Stimulated activated CD8-positive, alpha-beta memory T cell treated with anti-CD3 and anti-CD28 coated beads, Interleukin-7, amount 100 ng/mL, for 4 hours (primary cell): ENCODE data around the gene CPNE5.

Experiments used
- DNase-seq, 2 donors: peaks; one replicate each; pipeline ENCODE4 v3.0.0-alpha.2; 2020; ENCODE audit warnings: low read depth in 2 of 2

The CPNE5 gene

DNA sequence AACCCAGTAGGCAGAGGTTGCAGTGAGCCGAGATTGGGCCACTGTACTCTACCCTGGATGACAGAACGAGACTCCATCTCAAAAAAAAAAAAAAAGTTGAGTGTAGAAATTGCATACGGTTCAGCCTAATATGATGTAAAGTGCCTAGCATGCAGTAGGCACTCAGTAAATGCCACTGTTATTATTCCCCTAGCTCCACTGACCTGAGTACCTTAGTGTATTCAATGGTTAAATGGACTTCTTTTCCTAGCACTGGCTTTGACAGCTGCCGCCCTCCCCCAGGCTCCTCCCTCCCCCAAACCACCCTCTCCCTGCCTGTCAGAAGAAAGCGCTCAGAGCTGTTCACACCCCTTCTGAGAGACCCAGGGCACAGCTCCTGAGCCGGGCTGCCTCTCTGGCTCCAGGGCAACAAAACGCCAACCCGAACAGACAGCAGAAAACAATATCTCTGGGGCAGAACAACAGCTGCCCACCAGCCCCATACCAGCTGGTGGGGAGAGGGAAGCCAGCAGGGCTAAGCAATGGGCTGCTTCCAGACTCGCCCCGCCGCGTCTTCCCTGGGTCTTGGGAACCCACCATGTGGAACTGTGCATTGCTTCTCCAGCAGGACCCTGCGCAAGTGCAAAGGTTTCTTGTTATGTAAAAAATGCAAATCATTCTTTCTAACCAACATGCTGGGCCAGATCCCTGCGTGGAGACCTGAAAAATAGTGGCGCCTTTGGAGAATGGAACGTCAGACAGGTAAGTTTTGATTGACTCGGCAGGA is 4.5 kb downstream of the CPNE5 start:
- DNase-seq: no peak

DNA sequence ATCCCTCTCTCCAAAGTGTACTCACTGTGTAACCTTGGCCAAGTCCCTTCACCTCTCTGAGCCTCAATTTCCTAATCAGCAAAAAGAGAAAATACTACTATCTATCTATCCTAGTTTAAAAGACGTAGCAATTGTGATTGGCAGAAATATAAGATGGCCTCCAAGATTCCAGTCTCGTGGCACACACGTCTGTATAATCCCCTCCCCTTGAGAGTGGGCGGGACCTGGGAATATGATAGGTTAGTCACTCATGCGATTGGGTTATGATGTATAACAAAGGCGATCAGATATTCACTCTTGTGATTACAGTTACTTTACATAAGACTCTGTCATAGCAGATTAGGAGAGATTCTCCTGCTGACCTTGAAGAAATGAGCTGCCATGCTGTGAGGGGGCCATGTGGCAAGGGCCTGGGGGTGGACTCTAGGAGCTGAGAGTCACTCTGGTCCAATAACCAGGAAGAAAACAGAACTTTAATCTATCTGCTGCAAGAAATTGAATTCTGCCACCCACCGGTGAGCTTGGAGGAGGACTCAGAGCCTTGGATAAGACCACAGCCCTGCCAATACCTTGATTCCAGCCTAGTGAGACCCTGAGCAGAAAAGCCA is 6.0 kb downstream of the CPNE5 start:
- DNase-seq: no peak

- no peak for DNase-seq
Observed at GRCh38 chr6:36832313-36832712, 6.9 kb downstream of the CPNE5 start.

GRCh38 chr6:36830577-36830976 is 8.7 kb downstream of the CPNE5 start:
- DNase-seq: no peak

DNA sequence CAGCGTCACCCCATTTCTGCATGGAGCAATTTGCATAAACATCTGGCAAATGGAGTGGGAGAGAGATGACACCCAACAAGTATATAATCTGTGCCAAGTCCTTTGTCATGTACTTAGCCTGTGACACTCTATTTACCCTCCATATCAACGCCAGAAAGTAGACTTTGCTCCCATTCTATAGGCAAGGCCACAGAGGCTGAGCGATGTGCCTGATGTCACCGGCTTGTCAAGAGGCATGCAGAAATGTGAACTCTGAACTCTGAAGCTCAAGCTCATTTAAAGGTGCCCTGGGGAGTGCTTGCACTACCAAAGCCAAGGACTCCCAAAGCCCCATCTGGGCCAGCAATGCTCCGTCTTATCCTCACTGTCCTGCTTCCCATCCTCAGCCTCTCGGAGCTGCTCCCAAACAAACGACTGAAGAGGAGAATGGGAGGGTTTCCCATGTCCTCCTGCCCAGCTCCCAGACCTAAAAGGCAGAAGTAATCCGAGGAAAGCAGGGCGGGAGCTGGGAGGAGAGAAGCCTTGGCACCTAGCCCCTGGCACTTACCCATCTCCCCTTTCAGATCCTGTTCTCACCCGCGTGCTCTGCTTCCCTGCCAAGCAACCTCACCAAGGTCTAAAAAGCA is 9.2 kb downstream of the CPNE5 start:
- no peak for DNase-seq

DNA sequence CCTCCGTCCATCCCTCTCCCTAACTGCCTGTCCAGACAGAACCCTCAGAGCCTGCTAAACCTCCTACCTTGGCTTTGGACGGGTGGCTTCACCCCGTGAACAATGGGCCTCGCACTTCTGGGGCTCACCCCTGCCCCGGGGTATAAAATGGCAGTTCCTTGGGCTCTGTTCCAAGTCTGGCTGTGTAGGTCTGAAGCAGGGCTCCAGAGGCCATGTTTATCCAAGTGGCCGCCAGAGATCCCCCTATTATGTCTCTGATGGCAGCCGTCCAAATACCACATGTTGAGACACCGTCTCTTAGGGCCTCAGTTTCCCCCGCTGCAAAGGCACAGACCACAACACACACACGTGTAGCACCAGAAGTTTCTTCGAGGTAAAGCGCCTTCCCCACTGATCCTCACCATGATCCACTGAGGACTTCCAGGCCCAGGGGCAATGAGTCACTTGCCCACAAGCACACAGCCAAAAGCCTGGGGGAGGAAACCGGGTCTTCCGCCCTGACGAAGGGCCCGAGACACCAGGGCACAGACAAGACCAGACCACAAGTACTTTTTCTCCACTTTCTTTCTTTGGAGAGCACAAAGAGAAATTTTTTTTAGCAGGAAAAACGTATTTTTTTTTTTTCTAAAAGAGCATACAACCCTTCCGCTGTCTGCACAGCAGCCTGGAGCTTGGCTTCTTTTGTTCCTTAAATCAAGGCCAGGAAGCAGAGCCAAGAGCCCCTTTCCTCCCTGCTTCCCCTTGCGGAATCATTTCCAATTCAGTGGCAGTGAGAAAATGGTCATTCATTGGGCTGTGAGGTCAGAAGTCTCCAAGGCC is 11.8 kb downstream of the CPNE5 start:
- DNase-seq: peak in 1 of 2 donors; percentile 16

DNA sequence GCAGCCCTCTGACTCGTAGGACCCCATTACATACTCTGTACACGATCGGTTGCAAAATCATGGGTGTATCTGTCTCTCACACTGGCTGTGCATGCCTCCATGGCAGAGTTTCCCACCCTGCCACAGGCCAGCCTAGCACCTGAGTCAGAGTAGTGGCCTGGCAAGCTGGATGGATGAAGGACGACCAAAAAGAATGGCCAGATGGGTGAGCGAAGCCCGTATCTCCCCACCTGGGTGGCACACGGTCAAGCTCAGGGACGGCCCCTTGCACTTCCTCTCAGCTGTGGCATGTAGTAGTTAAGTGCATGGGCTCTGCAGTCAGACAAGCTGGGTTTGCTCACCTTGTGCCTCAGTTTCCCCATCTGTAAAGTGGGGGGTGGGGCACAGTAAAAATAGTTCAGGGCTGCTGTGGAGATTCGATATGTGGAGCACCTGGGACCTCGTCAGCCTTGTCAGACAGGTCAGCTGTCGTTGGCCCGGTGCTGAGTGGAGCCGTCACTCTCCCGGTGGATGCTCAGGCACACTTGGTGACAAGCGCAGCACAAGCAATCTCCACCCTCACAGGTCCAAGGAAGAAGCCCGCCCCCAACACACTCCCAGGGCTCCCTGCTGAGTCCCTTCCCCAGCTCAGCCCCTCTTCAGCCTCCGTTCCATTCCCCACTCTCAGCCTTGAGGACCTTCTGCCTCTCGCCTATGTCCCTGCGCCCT is 12.6 kb downstream of the CPNE5 start:
- no peak for DNase-seq

- DNase-seq: no peak
Observed at GRCh38 chr6:36825994-36826393, 13.2 kb downstream of the CPNE5 start.

DNA sequence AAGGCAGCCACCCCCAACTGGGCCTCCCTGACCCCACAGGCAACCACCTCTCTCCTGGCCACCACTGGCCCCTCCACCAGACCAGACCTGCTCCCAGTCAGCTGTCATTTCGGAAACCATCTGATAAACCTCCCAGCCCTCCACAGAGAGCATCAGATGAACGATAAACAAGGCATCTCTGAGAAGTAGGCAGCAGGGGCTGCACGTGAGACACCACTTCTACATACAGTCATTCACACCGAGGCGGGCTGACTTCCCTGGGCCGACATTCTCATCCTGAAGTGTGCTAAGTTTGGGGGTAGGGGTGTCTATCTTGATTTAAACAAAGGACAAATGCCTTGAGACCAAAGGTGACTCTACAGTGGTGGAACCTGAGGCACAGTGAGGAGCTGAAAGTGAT is 13.8 kb downstream of the CPNE5 start:
- no peak for DNase-seq

GRCh38 chr6:36824253-36824652 is 15.0 kb downstream of the CPNE5 start:
- DNase-seq: no peak

DNA sequence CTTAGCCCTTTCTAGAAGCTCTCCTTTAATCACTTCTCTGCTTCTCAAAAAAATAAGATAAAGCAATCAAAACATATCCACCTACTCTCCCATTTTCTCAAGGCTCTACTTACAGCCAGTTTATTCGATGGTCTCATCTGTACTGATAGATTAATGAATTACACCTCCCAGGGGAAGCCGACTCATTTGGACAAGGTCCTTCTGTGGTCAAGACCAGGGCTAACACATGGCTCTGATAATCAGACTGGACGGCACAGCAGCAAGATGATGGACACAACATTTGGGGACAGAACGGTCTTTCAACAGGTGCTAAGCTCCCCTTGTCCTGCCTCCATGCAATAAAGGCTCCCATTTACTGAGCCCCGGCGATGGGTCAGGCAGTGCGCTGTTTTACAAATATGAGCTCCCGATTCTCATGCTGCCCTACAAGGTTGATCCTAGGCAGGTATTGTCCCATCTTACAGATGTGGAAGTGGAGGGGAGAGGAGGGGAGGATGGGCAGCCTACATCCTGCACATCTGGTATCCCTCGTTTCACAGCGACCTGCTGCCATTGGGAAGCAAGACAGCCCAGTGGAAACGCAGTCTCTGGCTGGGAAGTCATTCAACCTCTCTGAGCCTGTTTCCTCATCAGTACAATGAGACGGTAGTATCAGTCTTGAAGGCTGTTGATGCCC is 15.7 kb downstream of the CPNE5 start:
- no peak for DNase-seq

DNA sequence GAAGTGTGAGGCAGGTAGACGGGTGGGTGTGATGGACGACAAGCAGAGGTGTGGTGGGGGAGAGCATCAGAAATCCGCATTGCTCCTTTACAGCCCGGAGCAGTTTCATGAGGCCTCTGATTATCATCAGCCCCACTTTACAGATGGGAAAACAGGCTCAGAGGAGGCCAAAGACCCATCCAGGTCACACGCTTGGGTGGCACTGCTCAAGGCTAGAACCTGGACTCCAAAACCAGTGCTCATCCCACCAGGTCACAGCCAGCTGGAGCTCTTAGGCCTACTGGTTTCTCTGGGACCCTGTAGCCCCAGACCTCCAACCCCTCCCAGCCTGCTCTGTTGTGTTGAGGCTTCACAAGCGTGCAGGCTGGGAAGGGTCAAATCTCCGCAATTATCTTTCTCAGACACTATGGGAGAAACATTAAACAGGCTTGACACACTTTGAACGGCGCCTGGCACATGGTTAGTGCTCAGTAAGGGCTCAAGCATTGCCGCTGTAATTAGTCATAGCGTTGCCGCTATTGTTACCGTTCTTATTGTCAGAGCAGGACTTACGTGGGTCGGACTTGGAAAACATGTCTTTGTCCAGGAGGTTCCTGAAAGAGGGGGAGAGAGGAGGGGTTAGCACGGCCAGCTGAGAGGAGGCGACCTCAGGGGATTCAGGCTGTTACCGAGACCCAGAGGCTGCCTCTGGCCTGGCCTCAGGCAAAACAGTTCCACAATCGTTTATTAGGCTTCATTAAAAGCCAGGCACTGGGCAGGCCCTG is 16.6 kb downstream of the CPNE5 start:
- DNase-seq: no peak

DNA sequence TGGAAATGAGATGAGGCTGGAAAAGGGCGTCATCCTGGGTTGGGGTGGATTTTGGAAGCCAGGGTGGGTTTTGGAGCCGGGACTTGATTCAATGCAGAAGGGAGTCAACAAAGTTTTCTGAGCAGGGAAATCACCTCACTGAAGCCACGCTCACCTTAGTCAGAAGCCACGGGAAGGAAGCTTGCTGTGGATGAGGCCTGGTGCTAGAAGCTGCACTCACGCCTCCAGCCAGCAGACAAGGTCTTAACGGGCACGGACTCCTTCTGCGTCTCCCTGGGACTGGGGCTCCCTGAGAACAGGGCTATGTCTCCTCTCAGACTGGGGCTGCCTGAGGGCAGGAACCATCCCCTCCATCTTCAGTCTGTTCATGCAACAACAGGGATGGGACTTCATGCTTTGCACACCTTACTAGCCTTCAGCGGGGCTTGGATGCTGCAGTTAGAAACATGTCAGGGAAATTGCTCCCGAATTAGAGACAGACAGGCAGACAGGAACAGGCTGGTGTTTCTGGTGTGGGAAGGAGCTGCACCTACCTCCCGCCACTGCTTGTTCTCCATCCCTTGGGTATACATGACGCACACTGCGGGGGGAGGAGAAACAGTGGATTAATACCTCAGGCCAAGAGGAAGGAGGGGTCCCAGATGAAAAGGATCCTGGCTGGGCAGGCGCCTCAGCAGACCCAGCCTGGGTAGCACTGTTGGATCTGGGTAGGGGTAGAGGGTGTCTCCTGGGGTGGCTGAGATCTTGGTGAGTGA is 17.5 kb downstream of the CPNE5 start:
- no peak for DNase-seq

DNA sequence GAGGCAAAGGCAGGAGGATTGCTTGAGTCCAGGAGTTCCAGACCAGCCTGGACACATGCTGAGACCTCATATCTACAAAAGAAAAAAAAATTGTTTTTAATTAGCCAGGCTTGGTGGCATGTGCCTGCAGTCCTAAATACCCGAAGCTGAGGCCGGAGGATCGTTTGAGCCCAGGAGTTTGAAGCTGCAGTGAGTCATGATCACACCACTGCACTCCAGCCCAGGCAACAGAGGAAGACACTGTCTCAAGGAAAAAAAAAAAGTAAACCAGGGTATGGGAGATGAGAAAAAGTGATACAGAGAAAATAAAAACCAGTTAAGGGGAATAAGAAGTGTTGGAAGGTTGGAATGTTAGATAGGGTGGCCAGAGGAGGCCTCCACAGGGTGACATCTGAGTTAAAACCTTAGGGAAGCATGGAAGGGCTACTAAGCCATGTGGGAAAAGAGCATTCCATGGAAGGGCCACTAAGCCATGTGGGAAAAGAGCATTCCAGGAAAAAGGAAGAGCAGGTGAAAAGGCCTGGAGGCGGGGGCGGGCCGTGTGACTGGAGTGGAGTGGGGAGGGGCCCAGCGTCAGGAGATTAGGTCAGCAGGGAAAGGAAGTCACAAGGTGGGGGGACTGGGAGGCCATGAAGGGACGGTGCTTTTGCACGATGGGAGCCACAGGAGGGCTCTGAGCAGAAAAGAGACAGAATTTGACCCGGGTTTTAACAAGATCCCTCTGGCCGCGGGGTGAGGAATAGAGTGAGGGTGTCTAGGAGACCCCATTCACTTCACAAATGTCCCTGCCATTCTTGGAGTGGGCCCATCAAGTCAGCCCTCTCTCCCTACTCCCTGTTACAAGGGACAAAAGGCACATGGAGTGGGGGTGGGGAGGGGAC is 18.3 kb downstream of the CPNE5 start:
- DNase-seq: no peak

DNA sequence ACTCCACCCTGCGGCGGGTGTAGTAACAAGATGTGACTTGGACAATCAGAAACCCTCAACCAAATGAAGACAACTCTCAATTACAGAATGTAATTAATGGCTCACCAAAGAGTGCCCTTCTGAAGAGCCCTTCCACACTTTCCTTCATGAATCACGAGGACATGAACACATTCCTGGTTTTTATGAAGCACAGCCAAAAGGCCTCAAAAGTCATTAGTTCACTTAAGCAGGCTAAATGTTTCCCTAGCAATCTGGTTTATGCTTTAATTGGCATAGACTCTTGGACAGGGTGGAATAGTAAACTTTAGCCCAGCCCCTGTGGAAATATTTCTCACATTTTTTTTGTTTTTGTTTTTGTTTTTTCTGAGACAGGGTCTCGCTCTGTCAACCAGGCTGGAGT is 20.5 kb downstream of the CPNE5 start:
- DNase-seq: no peak

DNA sequence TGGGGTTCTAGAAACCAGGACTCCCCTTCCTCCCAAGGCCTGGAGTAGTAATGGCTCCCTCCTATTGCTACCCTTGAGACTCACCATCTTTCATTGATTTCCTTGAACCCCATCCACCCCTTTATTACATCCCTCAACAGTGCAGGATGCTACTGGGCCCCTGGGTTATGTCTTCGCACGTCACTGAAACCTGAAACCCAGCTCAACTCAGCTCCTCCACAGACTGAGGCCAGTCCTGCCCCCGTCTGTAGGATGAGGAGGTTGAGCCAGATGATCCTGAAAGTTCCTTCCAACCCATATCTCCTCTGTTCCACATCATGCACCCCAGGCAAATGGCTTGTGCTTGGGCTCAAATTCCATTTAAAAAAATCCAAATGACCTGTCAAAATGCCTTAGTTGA is 21.4 kb downstream of the CPNE5 start:
- DNase-seq: no peak

DNA sequence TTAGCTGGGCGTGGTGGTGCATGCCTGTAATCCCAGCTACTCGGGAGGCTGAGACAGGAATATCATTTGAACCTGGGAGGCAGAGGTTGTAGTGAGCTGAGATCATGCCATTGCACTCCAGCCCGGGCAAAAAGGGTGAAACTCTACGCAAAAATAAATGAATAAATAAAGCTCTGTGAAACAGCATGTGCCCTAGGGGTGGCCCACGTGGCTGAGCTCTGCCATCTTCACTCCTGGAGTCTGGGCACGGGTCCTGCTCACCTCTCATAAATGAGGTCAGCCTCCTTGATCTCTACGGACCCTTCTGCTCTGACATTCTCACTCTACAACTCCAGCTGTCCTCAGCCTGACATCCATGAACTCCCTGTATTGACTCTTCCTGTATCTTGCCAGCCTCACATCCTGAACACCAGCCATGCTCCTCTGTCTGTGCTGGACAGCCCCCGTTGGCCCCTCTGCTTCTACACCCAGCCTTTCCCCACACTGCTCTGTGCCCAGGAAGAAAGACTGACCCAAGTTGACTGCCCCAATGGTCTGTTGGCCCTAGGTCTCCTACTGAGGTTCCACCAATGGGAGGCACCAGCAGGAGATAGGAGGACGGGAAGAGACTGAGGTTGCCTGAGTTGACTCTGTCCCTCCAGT is 21.9 kb downstream of the CPNE5 start:
- DNase-seq: no peak
